Lung microvascular endothelial cell (primary cell): Measurements from ENCODE around the gene CEACAM18. TPM values are rescaled to one million over a fixed set of nuclear protein-coding genes. Genes with fewer than 3 reads are reported as not detected.
A peak's percentile ranks its signal among the peaks of the same experiment; 100 is the strongest.
"Not testable (repeated sequence)": the region's sequence is repeated elsewhere in the genome, so short reads cannot be mapped to it uniquely, and the experiment has no call there.

Experiments used
- DNase-seq, 2 donors: peaks; one replicate each; pipeline versions ENCODE4 v3.0.0 to v3.0.0-alpha.2; 2010; ENCODE audit warnings: low read depth in 2 of 2
- total RNA-seq: library from RNA; depleted of rRNA; stranded (reverse); fragments of >200 nt; gene quantifications from 2 replicates; pipeline ENCODE4 v1.2.1, GENCODE V29; 2014

Gene CEACAM18
- not detected in 2 replicates for total RNA-seq

DNA sequence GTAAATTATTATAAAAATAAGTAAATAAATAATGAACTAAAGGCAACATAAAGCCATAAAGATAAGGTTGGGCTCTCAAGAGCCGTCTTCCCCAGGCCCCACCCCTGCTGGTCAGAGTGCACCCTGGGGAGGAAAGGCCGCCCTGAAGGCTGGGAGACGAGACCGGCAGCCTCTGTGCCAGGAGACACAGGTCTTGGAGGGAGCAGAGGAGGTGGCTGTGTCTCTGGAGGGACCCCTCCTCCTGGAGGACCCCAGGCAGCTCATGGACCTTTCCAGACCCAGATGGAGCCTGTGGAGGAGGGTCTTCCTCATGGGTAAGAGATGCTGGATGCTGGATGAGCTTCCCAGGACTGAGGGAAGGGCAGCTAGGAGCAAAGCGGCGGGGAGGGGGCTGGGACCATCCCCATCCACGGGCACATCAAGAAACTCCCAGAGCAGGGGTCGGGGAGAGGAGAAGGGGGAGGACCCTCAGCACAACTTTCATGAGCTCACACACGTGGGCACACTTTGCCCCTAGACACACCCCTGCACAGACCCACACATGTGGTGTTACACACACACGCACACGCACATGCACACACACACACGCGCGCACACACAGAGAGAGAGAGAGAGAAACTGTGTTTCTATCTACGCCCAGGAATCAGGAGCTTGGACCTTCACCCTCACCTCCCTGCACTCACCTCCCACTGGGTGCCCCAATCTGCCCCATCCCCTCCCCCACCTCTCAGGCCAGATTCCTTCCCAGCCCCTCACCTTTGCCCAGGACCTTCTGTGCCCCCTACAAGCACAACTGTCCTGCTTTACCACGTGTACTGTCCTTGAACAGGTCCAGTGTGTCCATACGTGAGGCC, at the start of gene CEACAM18:
Gene CEACAM18 (plus strand): TSS at position 159 of the 854 bp plus-strand sequence.
- no peak for DNase-seq

DNA sequence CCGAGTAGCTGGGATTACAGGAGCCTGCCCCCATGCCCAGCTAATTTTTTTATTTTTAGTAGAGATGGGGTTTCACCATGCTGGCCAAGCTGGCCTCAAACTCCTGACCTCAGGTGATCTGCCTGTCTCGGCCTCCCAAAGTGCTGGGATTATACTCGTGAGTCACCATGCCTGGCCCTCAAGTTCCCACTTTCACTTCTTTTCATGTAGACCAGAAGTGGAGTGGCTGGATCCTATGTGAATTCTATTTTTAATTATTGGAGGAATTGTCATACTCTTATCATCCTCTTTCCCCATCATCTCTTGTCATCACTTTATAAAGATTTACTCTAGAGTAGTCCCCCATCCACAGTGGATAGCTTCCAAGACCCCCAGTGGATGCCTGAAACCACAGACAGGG, 48.1 kb upstream of the CEACAM18 start:
- DNase-seq: no peak

DNA sequence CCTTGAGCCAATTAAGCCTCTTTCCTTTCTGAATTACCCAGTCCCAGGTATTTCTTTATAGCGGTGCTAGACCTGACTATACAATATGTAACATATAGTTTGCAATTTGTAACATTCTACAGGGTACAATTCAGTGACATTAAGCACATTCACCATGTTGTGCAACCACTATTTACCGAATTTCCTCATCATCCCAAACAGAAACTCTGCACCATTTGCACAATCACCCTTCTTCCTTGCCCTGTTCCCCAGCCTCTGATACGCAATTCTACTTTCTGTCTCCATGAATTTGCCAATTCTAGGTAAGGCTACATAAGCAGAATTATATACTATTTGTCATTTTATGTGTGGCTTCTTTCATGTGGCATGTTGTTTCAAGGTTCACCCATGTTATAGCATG, 47.2 kb upstream of the CEACAM18 start:
- no peak for DNase-seq

DNA sequence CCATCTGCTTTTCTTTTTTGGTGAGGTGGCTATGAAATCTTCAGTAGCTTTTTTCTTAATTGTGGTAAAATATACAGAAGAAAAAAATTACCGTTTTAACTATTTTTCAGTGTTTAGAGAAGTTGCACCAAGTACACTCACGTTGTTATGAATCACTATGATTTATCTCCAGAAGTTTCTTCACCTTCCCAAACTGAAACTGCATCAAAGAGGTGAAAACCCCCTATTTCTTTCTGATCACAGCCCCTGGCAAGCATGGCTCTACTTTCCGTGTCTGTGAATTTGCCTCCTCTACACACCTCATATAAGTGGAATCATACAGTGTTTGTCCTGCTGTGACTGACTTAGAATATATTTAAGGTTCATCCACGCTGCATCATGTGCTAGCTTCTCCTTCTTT, 45.3 kb upstream of the CEACAM18 start:
- DNase-seq: no peak

DNA sequence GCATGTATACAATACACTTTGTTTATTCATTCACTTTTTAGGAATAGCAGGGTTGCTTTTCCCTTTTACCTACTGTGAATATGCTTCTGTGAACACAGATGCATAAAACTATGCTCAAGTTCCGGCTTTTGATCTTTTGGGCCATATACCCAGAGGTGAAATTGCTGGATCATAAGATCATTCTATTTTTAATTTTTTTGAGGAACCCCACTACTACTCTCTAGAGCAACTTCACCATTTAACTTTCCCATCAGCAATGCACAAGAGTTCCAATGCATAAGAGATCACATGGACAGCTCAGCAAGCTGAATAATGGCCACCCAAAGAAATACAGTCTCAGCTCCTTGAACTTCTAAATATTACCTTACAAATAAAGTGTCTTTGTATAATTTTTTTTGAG, 43.9 kb upstream of the CEACAM18 start:
- DNase-seq: no peak

DNA sequence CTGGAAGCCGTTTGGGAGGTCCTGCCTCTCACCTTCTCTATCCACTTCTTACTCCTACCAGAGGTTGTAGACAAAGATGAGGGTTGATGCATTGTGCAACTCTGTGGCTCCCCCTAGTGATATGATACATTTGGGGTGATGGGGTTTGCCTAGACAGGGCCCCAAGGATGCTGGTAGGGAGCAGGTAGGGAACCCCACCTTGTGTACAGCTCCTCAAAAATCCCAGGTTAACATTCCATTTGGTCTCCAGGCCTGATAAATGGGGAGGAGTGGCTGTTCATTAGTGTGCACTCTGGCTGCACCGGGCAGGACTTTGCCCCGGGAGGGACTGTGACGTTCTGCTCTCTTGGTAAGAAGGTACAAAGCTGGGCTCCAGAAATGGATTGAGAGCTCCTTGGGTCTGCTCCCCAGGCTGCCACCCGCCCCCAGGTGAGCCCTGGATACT, 39.3 kb upstream of the CEACAM18 start:
- peak; percentile 16 to 24 for DNase-seq

DNA sequence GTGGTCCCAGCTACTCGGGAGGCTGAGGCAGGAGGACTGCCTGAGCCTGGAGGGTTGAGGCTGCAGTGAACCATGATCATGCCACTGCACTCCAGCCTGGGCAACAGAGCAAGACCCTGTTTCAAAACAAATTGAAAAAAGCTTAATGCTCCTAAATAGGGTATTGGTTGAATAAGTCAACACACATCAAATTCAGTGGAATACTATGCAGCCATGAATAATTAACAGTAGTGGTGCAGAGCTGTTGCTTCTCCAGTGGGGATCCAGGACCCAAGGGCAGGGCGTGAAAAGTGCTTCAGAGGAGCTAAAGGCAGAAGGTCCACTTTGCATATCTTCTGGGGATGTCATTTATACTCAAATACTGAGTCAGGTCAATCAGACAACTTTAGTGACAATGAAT, 38.3 kb upstream of the CEACAM18 start:
- no peak for DNase-seq

DNA sequence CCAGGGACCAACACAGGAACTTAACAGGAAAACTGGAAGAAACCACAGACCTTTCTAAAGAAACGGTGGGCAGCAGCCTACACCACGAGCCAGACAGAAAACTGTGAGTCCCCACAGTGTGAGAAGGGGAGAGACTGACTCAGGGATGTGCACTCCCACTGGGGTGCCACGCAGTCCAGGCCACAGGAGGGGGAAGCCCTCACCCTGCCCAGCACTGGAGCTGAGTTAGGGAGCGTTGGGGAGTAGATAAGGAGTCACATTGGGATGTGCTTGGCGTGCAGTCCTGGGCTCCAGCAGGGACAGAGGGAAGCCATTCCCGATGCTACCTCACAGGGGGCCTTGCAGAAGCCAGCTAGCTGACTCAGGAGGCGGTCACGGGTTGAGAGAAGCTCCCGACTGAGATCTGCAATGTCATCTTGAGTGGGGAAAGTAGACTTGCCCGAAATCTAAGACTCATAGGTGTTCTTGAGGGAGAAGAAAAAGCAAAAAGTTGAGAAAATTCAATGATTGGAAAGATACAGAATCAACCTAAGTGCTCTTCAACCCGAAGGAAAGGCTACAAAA, 37.4 kb upstream of the CEACAM18 start:
- no peak for DNase-seq

DNA sequence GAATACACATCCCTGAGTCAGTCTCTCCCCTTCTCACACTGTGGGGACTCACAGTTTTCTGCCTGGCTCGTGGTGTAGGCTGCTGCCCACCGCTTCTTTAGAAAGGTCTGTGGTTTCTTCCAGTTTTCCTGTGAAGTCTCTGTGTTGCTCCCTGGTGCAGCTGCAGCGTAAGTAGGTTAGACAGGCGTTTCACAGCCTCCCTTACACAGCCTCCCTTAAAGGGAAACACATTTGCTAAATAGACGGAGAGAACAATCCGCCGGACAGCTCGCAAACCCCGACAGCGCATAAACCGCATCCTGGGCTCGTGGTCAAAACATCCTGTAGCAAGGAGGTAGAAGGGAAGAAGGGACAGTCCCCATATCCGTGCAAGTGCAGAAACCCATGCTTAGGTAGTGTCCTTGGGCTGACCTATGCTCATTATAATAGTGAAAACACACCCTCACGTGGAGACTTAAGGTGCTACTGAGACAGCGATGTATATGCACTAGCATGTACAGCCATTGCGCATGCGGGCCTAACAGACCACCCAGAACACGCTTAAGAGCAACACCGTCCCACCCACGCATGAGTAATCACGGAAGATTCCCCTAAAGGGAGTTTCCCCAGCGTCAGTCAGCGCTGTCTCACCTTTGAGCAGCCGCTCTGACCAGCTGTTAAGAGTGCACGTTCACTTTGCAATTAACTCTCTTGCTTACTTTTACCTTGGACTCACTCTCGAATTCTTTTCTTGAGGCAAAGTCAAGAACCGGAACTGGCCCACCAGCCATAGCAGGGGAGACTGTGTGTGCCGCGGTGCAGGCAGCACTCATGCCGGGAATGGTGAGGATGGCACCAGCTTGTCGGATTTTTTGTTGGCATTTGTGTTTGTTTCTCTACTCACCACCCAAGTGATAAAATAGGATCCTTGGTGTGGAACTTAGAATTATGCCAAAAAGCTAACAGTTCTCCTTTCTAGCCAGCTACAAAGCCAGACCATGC, 36.6 kb upstream of the CEACAM18 start:
- DNase-seq: no peak

DNA sequence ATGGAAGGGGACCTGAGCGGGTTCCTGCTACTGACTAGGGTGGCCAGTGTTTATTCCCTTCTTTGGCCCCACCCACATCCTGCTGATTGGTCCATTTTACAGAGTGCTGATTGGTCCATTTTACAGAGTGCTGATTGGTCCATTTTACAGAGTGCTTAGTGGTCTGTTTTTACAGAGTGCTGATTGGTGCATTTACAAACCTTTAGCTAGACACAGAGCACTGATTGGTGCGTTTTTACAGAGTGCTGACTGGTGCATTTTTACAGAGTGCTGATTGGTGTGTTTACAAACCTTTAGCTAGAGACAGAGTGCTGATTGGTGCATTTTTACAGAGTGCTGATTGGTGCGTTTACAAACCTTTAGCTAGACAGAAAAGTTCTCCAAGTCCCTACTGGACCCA, 30.8 kb upstream of the CEACAM18 start:
- DNase-seq: not testable (repeated sequence)

DNA sequence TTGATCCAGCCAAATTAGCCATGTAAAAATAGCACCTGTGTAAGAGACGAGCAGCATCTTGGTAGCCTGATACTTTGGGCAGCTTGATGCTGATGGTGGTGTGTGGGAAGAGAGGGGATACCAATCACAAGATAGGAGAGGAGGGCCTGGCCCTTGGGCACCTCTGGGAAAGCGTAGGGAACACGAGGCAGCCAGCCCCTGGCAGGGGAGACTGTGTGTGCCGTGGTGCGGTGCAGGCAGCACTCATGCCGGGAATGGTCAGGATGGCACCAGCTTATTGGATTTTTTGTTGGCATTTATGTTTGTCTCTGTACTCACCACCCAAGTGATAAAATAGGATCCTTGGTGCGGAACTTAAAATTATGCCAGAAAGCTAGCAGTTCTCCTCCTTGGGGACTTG, 30.3 kb upstream of the CEACAM18 start:
- no peak for DNase-seq

DNA sequence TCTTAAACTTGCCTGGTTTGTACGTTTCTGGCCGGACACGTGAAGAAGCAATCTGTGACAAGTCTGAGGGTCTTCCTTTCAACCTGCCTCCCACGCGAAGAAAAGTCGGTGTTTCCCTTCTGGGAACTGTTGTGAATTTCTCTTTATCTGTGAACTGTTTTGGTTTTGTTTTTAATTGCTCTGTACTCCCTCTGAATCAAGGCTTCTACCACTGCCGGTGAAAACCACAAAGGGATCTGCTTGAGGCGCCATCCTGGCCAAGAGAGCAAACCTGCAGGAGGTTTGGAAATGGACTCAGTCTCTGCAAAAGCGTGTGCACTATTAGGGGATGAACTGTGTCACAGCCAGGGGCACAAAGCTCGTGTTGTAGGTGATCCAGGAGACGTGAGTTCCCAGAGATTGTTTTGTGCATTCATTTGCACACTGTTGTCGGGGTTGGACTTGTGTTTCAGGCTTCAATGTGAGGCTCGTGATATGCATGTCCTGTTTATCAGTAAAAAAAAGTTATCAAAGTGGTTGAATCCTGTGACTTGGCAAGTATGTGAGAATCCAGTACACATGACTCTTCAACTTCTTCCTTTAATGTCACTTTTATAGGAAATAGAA, 29.8 kb upstream of the CEACAM18 start:
- no peak for DNase-seq

DNA sequence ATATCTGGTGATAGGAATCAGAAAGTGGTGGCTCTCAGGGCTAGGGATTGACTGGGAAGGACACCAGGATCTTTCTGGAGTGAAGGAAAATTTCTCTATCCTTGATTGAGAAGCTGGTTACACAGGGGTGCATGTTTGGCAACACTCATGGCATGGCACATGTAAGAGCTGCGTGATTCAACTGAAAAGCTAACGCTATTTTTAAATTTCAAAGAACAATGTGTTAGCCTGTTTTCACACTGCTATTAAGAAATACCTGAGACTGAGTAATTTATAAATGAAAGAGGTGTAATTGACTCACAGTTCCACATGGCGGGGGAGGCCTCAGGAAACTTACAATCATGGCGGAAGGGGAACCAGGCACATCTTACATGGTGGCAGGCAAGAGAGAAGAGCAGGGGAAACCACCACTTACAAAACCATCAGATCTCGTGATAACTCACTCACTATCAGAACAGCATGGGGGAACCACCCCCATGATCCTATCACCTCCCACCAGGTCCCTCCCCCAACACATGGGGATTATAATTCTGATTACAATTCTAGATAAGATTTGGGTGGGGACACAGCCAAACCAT, 27.5 kb upstream of the CEACAM18 start:
- DNase-seq: no peak

DNA sequence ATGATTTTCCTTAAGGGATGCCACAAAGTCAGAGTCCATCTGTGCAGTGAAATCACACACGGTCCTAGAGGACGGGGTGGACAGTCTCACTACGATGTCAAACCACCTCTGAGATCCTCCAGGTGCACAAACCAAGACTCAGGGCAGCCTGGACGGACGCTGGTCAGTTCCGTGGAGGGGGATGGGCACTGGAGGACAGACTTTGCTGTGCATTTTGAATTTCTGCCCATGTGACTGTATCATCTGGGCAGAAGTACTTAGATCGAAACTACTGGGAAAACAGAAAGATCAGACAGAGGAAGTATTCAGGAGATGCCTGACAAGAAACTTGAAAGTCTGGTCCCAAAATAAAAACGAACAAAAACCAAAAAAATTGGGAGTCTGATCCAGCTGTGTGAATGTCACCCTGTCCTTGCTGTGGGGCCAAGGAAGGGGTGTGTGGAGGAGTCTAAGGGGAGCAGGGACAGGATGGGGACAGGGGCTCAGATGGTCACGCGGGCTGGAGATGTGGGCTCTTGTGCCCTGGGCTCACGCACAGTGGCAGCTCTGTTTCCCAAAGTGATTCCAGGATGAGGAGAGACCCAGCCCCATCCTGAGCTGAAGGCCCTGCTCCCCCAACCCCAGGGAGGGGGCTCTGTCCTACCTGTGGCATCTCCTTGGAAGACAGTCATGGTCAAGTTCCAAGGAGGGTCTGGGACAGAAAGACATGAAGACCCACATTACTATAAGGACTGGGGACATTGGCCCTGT, 21.6 kb upstream of the CEACAM18 start:
- DNase-seq: no peak

DNA sequence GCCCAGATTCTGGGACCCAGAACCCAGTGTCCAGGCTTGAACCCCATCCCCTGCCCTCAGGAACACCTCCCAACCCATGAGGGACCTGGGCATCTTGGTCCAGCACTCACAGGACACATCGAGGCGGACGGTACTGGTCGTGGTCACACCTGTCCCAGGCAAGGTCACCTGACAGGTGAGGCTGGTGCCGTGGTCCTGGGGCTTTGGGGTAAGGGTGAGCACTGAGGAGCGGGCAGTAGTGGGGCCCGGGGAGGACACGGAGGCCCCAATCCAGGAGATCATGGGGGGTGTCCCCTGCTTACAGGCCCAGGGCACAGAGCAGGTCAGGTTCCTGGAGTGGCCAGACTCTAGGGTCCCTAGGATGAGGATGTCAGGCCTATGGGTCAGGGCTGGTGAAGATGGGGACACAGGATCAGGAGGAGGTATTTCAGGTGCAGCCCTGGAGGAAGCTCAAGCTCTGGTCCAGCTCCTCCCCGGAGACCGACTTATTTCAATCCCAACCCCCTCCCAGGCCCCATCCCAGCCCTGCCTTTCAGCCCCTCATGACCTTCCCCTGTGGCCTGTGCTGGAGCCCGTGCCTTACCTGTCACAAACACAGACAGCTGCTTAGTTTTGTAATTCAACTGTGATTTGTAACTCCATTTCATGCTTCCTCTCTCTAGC, 20.9 kb upstream of the CEACAM18 start:
- no peak for DNase-seq

DNA sequence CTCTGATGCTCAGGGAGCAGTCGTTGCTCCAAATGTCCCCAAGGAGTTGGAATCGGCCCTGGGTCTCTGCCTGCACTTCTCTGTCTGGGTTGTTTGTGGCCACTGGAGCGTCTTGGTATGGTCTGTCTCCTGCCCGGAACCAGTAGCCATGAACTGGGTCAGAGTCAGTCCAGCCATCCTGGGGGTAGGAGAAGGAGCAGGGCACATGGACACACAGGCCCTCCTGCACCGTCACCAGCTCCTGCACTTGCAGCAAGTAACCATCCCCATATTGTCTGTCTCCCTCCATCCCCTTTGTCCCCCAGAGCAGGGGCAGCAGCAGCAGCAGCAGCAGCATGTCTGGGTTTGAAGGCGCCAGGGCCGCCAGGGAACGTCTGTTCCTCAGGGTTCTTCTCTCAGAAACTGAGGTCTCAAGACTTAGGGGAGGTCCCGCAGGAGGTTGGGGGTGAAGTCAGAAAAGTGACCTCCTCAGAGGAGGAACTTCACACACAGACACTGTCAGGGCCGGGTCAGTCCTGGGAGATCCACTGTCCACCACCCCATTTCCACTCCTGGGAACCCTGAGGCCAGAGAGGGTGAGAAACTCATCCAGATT, 20.2 kb upstream of the CEACAM18 start, which contains the start of gene SIGLEC8:
Gene SIGLEC8 (minus strand): TSS at position 404 of the 595 bp plus-strand sequence. CDS start 67 bp downstream, at position 337.
- DNase-seq: no peak

DNA sequence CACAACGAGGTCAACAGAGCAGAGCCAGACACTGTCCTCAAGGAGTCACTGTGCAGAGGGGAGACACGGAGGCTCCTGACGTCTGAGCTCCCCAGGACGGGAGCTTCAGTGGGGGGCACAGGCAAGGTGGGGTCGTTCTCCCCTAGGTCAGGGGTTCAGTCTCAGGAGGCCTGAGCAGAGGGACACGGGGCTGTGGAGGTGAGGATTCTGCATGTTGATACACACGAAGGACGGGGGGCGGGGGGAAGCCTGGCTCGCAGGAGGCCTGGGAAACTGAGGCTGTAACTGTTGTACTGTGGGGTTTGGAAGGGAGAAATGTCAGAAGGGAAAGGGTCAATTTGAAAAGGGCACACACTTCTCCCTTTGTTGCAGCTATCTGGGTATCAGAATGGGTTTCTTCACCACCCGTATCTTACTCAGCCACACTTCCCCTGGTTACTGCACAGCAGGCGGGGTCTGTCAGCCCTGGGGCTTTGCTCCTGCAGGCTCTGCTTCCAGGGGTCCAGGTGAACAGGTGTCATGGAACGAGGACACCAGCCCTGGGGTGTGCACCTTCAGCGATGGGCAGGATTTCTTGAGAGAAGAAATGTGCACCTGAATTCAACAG, 19.3 kb upstream of the CEACAM18 start:
- no peak for DNase-seq

DNA sequence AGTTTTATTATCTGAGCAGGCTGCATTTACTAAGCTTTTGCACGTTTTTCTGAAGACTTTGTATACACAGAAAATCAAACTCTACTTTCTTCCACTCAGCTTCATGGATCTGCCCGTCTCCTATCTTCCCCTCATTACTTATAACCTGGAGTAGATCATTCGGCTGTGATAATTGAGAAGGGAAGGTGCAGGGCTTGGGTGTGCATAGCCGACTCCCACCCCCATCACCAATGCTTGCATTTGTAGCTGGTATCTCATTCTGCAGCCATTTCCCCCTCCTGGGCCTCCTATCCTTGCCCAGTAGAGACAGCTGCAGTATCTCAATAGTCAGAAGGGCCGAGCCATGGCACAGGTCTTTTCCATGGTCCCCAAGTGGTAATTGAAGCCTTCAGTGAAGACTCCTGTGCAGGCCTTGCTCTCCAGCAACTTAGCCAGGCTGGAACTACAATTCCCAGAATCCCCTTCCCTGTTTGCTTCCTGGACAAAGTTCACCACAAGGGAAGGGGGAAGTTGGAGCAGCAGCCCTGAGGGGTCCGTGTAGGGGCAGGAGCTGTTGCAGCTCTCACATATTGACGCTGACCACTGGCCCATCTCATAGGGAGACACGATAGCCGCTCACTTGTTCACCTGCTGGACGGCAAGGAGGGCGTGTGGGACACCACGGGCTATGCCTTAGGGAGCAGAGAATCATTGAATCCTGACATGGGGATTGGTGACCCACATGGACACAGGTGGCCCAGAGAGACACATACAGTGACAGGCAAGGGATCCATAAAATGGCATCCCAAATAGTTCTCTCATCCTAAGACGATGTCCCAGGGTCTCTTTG, 18.0 kb upstream of the CEACAM18 start:
- DNase-seq: peak; percentile 23 to 38
